ENCODE data around the gene TBX6.
A peak's percentile ranks its signal among the peaks of the same experiment; 100 is the strongest.

DNA sequence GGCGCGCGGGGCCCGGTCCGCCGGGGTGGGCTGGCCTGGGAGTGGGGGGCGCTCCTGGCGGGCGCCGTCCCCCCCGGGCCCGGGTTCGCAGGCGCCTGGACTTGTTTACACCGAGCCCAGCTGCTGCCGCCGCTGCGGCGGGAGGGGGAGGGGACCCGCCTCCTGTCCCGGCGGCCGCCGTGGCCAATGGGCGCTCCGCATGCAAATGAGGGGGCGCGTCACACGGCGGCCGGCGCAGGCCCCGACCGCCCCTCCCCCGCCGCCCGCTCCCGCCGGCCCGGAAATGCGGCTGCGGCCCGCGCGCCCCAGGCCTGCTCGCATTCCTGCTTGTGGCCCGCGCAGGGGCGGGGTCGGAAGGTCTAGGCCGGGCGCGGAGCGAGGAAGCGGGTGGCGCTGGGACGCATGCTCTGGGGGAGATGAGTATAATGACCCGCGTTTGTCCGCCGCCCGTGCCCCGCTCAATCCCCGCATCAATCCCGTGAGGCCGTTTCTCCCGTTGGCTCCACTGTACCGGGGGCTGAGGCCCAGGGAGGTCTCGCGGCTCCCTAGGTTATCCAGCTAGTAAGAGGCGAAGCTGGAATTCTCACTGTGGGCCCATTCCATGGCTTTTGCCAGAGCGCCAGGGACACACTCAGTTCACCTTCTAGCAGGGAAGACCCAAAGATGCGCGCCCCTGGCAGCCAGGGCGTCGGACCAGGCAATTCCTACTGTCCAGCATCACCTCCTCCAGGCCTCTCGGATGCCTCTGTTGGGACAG, 4.6 kb upstream of the TBX6 start, which contains the start of gene YPEL3:
- TF ChIP-seq YBX1 (IDR thresholded peaks at IDR 0.05) (no peak), SMARCA5 (IDR thresholded peaks at IDR 0.05) (no peak), POLR2A (IDR thresholded peaks at IDR 0.05; ENCODE audit: low read depth, low read length) (peak; percentile 86), EGR1 (IDR thresholded peaks at IDR 0.05; ENCODE audit: borderline replicate concordance in 1 of 2, low read depth in 2 of 2, low read length in 2 of 2) (peak in 1 of 2 experiments; percentile 27; a peak in 1 of 3 replicates)
- TF ChIP-seq, protein P1, sequence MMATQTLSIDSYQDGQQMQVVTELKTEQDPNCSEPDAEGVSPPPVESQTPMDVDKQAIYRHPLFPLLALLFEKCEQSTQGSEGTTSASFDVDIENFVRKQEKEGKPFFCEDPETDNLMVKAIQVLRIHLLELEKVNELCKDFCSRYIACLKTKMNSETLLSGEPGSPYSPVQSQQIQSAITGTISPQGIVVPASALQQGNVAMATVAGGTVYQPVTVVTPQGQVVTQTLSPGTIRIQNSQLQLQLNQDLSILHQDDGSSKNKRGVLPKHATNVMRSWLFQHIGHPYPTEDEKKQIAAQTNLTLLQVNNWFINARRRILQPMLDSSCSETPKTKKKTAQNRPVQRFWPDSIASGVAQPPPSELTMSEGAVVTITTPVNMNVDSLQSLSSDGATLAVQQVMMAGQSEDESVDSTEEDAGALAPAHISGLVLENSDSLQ (IDR thresholded peaks at IDR 0.05): no peak; the same call in 1 of the 2 replicates

Measured in GM12878 (cell line).